ENCODE measurements around the gene ZNF213. TPM values are rescaled to one million over a fixed set of nuclear protein-coding genes. Genes with fewer than 3 reads are reported as not detected.
A peak's percentile ranks its signal among the peaks of the same experiment; 100 is the strongest.

Gene ZNF213
- total RNA-seq, 1 donor from 2014 or later = 4.2 TPM

DNA sequence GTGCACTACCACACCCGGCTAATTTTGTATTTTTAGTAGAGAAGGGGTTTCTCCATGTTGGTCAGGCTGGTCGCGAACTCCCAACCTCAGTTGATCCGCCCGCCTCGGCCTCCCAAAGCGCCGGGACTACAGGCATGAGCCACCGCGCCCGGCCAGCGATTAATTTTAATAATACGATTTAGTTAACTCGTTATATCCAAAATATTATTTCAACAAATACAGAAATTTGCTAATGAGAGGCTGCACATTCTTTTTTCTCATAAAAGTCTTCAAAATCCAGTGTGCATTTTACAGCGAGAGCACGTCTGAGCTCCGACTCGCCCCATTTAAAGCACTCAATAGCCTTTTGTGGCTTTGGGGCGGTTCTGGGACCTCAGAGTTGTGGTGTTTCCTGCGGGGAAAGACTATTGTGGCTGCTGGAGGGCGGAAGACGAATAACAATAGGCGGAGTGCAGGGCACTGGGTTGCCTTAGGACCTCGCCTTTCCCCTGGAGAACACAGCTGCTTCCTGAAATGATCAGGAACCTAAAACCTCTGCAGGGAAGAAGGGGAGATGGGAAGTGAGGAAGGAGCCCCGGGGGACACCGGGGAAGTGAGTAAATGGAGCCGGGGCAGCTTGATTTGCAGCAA lies 32.9 kb upstream of the ZNF213 start:
- peak overlapping the region; percentile 38 for H3K27ac ChIP-seq (ENCODE audit: low read depth, low read length)
- H3K4me1 ChIP-seq (ENCODE audit: control insufficient read depth in 3 of 3, insufficient read depth in 3 of 3, low read length in 3 of 3) = peaks cover 21 to 23% (median 22%) of the 10 kb centered on the region in 3 donors
- H3K9me3 ChIP-seq (ENCODE audit: control insufficient read depth in 3 of 3, low read length in 3 of 3) = no peaks in the 10 kb centered on the region
- H3K27me3 ChIP-seq (ENCODE audit: control insufficient read depth in 3 of 3, insufficient read depth in 3 of 3, low read length in 3 of 3) = peaks cover 0 to 13% (median 8%) of the 10 kb centered on the region in 3 donors
- no peak overlapping the region for H3K9ac ChIP-seq (ENCODE audit: low read depth in 1 of 3, low read length in 3 of 3)
- peak overlapping the region in 1 of 3 donors; percentile 54 for H3K4me3 ChIP-seq (ENCODE audit: low read length in 3 of 3)
- H3K36me3 ChIP-seq (ENCODE audit: control insufficient read depth in 3 of 3, insufficient read depth in 3 of 3, low read length in 3 of 3) = no peaks in the 10 kb centered on the region

DNA sequence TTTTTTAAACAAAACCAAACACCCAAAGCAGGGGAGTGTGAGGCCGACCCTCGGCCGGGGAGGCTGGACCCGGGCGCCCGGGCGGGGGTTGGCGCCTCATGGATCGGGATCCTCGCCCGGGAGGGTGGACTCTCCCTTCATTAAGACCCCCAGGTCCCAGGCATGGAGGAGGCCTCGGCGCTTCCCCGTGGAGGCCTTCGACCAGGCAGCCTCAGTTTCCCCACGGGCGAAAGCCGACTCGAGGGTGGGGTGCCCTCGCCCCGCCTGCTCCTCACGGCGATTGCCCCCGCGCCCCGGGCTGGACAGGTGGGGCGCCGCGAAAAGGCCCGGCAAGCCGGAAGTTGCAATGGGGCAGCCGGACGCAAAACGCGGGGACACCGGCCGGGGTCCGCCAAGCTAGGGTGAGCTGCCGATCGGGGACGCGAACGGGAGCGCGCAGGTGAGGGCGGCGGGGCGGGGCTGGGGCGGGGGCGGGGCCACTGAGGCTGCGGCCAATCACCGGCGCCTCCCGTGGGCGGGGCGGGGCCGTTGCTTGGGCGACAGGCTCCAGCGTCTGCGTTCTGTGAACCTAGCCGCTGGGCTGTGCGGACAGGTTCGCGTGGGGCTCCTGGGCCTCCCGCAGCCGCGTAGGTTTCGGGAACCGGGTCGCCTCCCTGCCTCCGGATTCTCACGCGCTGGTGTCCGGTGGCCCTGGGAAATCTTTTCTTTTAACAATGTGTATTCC lies 28.5 kb upstream of the ZNF213 start:
- peaks cover 0 to under 1% (median 0%) of the 10 kb centered on the region in 3 donors for H3K27me3 ChIP-seq (ENCODE audit: control insufficient read depth in 3 of 3, insufficient read depth in 3 of 3, low read length in 3 of 3)
- peaks cover 11 to 16% (median 11%) of the 10 kb centered on the region in 3 donors for H3K4me1 ChIP-seq (ENCODE audit: control insufficient read depth in 3 of 3, insufficient read depth in 3 of 3, low read length in 3 of 3)
- peak overlapping the region; percentile 83 to 88 (median 88) for H3K9ac ChIP-seq (ENCODE audit: low read depth in 1 of 3, low read length in 3 of 3)
- H3K4me3 ChIP-seq (ENCODE audit: low read length in 3 of 3) = peak overlapping the region; percentile 65 to 81 (median 74)
- no peaks in the 10 kb centered on the region for H3K9me3 ChIP-seq (ENCODE audit: control insufficient read depth in 3 of 3, low read length in 3 of 3)
- H3K27ac ChIP-seq (ENCODE audit: low read depth, low read length) = peak overlapping the region; percentile 79
- peaks cover 0 to 4% (median 3%) of the 10 kb centered on the region in 3 donors for H3K36me3 ChIP-seq (ENCODE audit: control insufficient read depth in 3 of 3, insufficient read depth in 3 of 3, low read length in 3 of 3)

DNA sequence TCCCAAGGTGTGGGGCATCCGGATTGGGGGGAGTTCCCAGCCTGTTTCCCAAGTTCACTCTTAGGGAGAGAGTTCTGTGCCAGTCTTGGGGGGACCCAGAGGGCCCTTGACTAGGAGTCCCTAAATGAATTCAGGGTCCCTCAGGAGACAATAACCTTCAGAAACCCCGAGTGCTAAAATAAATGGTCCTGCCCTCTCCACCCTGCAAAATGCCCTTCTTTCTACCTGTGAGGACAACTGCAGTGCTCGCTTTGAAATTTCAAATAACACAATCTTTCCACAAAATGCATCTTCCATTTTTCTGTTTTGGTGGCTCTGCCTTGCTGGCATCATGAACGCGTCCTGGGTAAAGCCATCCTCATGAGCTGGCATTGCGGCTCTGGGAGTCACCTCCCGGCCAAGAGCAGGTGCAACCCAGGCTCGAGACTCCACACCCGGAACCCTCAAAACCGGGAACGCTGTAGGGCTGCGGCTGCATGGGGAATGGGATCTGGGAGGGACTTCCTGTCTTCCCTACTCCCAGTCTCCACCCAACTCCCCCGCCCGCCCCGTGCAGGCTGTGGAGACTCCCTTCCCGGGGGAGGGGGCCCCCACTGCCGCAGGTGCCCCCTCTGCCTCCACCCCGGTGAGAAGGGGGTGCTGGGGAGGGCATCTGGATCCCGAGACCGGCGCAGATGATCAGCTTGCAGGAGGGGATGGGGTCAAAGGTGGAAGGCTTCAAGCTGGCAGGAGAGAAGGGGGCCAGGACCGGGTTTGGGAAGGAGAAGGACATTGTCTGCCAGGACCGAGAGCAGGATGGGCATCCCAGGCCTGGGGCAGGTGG lies 22.6 kb upstream of the ZNF213 start, which contains the start of gene ZNF205:
Gene ZNF205 (plus strand): TSS at position 529 of the 823 bp plus-strand sequence. CDS start 845 bp downstream, outside the sequence.
- peak within 1 kb of the TSS; percentile 36 for H3K27ac ChIP-seq (ENCODE audit: low read depth, low read length)
- peak within 1 kb of the TSS; percentile 82 for H3K4me3 ChIP-seq (ENCODE audit: low read length in 3 of 3)
- no peaks in the 10 kb centered on the region for H3K27me3 ChIP-seq (ENCODE audit: control insufficient read depth in 3 of 3, insufficient read depth in 3 of 3, low read length in 3 of 3)
- H3K9ac ChIP-seq (ENCODE audit: low read depth in 1 of 3, low read length in 3 of 3) = peak within 1 kb of the TSS; percentile 65 to 79 (median 76)
- peaks cover 24 to 33% (median 27%) of the 10 kb centered on the region in 3 donors for H3K4me1 ChIP-seq (ENCODE audit: control insufficient read depth in 3 of 3, insufficient read depth in 3 of 3, low read length in 3 of 3)
- H3K36me3 ChIP-seq (ENCODE audit: control insufficient read depth in 3 of 3, insufficient read depth in 3 of 3, low read length in 3 of 3) = peaks cover 16 to 28% (median 26%) of the 10 kb centered on the region in 3 donors
- no peaks in the 10 kb centered on the region for H3K9me3 ChIP-seq (ENCODE audit: control insufficient read depth in 3 of 3, low read length in 3 of 3)

DNA sequence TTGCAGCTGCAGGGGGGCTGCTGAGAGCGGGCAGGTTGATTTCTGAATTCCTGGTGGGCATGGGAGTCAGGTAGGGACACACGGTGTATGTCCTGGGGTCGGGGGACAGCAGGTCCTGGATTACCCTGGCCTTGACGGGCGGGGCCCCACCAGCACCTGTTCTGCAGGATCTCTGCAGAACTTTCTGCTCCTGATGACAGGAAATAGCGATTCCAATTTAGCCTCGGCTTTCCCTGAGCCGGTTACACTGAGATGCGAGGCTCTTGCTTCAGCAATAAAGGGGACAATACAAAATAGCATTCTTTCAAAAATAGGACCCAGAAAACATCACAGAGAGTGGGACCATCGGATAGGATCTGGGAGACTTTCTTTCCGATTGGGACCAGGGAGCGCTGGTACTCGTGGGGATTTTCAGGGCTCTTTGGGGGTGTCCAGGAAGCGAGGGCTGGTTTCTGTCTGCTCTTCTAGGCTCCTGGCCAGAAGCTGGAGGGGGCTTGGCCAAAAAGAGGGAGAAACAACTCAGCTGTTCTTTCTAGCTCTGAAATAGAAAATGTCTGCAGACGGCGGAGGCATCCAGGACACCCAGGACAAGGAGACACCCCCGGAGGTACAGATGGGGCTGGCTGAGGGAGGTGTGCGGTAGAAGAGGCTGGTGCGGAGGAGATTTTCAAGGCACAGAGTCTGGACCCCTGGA lies 21.8 kb upstream of the ZNF213 start:
- Histone ChIP-seq H3K36me3 (ENCODE audit: control insufficient read depth in 3 of 3, insufficient read depth in 3 of 3, low read length in 3 of 3) (peaks cover 16 to 28% (median 26%) of the 10 kb centered on the region in 3 donors), H3K27me3 (ENCODE audit: control insufficient read depth in 3 of 3, insufficient read depth in 3 of 3, low read length in 3 of 3) (no peaks in the 10 kb centered on the region), H3K9me3 (ENCODE audit: control insufficient read depth in 3 of 3, low read length in 3 of 3) (no peaks in the 10 kb centered on the region), H3K27ac (ENCODE audit: low read depth, low read length) (peak overlapping the region; percentile 36), H3K4me1 (ENCODE audit: control insufficient read depth in 3 of 3, insufficient read depth in 3 of 3, low read length in 3 of 3) (peaks cover 22 to 29% (median 24%) of the 10 kb centered on the region in 3 donors), H3K4me3 (ENCODE audit: low read length in 3 of 3) (peak overlapping the region; percentile 82), H3K9ac (ENCODE audit: low read depth in 1 of 3, low read length in 3 of 3) (peak overlapping the region; percentile 65 to 79 (median 76))

DNA sequence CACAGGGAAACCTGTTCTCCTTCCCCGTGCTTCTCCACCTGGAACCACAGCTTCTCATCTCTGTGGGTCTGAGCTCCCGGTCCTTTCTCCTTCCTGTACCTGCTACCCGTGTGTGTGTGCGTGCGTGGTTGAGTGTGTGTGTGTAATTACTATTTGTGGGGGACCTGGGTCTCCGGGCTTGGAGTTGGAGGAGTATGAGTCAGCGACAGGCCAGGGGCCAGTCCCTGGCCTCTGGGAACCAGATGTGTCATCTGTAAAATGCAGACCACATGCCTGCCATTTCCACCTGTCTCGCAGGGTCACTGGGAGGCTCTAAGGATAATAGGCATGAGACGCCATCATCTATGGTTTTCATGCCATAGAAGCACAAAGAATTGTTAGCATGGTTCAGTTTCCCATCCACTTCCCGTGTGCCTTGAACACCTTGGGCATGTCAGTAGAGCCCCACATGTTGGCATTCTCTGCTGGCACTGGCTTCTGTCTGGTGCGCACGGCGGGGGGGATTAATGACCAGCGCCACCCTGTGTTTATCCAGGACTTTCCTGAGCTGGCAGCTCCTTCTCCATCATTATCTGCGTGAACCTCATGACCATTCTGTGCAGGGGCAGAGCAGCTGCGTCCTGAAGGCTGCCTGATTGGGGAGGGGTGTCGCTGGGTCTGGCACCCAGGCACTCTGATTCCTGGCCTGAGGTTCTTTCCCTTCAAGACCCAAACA lies 20.9 kb upstream of the ZNF213 start:
- Histone ChIP-seq H3K36me3 (ENCODE audit: control insufficient read depth in 3 of 3, insufficient read depth in 3 of 3, low read length in 3 of 3) (peaks cover 16 to 28% (median 26%) of the 10 kb centered on the region in 3 donors), H3K4me1 (ENCODE audit: control insufficient read depth in 3 of 3, insufficient read depth in 3 of 3, low read length in 3 of 3) (peaks cover 22 to 29% (median 24%) of the 10 kb centered on the region in 3 donors), H3K27me3 (ENCODE audit: control insufficient read depth in 3 of 3, insufficient read depth in 3 of 3, low read length in 3 of 3) (no peaks in the 10 kb centered on the region), H3K9ac (ENCODE audit: low read depth in 1 of 3, low read length in 3 of 3) (peak overlapping the region in 2 of 3 donors; percentile 65 to 79), H3K9me3 (ENCODE audit: control insufficient read depth in 3 of 3, low read length in 3 of 3) (no peaks in the 10 kb centered on the region), H3K4me3 (ENCODE audit: low read length in 3 of 3) (peak overlapping the region; percentile 82), H3K27ac (ENCODE audit: low read depth, low read length) (no peak overlapping the region)

DNA sequence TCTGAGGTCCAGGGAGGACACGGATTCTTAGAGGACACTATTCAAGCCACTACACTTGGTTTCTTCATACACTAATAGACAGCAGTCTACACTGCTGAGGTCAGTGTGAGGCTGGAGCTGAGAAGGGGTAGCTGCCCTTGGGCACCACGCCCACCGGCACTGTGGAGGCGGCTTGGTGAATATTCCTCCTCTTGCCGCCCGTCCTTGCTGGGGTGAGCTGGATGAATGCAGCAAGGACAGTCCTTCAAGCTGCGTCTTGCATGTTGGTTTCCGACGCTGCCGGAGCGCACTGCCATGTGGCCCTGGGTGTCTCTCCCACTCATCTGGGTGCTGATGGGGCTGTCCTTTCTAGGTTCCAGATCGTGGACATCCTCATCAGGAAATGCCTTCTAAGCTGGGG lies 19.8 kb upstream of the ZNF213 start:
- Histone ChIP-seq H3K4me1 (ENCODE audit: control insufficient read depth in 3 of 3, insufficient read depth in 3 of 3, low read length in 3 of 3) (peaks cover 22 to 29% (median 24%) of the 10 kb centered on the region in 3 donors), H3K27ac (ENCODE audit: low read depth, low read length) (no peak overlapping the region), H3K9ac (ENCODE audit: low read depth in 1 of 3, low read length in 3 of 3) (no peak overlapping the region), H3K9me3 (ENCODE audit: control insufficient read depth in 3 of 3, low read length in 3 of 3) (no peaks in the 10 kb centered on the region), H3K4me3 (ENCODE audit: low read length in 3 of 3) (no peak overlapping the region), H3K27me3 (ENCODE audit: control insufficient read depth in 3 of 3, insufficient read depth in 3 of 3, low read length in 3 of 3) (no peaks in the 10 kb centered on the region), H3K36me3 (ENCODE audit: control insufficient read depth in 3 of 3, insufficient read depth in 3 of 3, low read length in 3 of 3) (peaks cover 23 to 30% (median 27%) of the 10 kb centered on the region in 3 donors)

DNA sequence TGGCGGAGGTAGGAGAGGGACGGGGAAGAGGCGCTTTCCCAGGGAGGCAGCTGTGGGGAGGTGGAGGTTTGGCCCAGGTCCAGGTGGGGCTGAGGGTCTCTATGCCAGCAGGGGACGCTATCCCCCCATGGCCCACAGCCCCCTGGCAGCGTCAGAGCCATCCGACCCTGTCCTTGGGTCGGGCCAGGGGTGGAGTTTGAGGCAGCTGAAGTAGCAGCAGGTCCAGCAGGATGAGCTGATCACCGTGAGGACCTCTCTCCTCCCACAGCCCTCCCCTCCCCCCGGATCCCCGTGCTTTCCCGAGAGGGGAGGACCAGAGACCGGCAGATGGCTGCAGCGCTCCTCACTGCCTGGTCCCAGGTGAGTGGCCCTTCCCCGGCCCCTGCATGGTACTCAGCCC lies 19.3 kb upstream of the ZNF213 start:
- Histone ChIP-seq H3K27me3 (ENCODE audit: control insufficient read depth in 3 of 3, insufficient read depth in 3 of 3, low read length in 3 of 3) (no peaks in the 10 kb centered on the region), H3K27ac (ENCODE audit: low read depth, low read length) (no peak overlapping the region), H3K4me3 (ENCODE audit: low read length in 3 of 3) (no peak overlapping the region), H3K9me3 (ENCODE audit: control insufficient read depth in 3 of 3, low read length in 3 of 3) (no peaks in the 10 kb centered on the region), H3K9ac (ENCODE audit: low read depth in 1 of 3, low read length in 3 of 3) (no peak overlapping the region), H3K36me3 (ENCODE audit: control insufficient read depth in 3 of 3, insufficient read depth in 3 of 3, low read length in 3 of 3) (peaks cover 23 to 30% (median 27%) of the 10 kb centered on the region in 3 donors), H3K4me1 (ENCODE audit: control insufficient read depth in 3 of 3, insufficient read depth in 3 of 3, low read length in 3 of 3) (peaks cover 22 to 29% (median 24%) of the 10 kb centered on the region in 3 donors)

DNA sequence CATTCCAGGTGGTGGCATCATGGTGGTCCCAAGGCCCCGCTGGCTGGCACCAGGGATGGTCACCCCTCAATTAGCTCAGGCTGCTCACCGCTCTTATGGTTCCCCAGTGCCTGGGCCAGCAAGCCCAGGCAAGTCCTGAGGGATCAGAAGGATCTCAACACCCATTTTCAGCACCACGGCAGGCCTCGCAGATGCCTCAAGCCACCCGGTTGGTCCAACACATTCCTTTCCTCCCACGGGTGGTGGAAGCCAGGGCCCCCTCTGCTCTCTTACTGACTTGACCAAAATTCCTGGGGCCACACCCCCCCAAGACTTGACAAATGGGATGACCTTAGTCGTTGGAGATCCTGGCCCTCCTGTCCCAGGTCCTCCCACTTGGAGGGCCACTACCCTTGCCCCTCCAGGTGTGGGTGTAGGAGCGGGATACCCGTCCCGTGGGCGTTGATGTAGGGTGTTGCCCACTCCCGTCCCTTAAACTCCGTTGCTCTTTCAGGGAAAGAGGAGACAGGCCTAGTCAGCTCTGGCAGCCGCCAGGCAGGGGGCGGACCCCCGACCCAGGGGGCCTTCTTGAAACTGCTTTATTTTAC lies 16.5 kb upstream of the ZNF213 start:
- Histone ChIP-seq H3K36me3 (ENCODE audit: control insufficient read depth in 3 of 3, insufficient read depth in 3 of 3, low read length in 3 of 3) (peaks cover 23 to 32% (median 29%) of the 10 kb centered on the region in 3 donors), H3K9ac (ENCODE audit: low read depth in 1 of 3, low read length in 3 of 3) (no peak overlapping the region), H3K27me3 (ENCODE audit: control insufficient read depth in 3 of 3, insufficient read depth in 3 of 3, low read length in 3 of 3) (no peaks in the 10 kb centered on the region), H3K27ac (ENCODE audit: low read depth, low read length) (no peak overlapping the region), H3K4me1 (ENCODE audit: control insufficient read depth in 3 of 3, insufficient read depth in 3 of 3, low read length in 3 of 3) (peaks cover 22 to 23% (median 22%) of the 10 kb centered on the region in 3 donors), H3K4me3 (ENCODE audit: low read length in 3 of 3) (no peak overlapping the region), H3K9me3 (ENCODE audit: control insufficient read depth in 3 of 3, low read length in 3 of 3) (no peaks in the 10 kb centered on the region)
